ENCODE measurements around the gene BABAM2.

The BABAM2 gene

DNA sequence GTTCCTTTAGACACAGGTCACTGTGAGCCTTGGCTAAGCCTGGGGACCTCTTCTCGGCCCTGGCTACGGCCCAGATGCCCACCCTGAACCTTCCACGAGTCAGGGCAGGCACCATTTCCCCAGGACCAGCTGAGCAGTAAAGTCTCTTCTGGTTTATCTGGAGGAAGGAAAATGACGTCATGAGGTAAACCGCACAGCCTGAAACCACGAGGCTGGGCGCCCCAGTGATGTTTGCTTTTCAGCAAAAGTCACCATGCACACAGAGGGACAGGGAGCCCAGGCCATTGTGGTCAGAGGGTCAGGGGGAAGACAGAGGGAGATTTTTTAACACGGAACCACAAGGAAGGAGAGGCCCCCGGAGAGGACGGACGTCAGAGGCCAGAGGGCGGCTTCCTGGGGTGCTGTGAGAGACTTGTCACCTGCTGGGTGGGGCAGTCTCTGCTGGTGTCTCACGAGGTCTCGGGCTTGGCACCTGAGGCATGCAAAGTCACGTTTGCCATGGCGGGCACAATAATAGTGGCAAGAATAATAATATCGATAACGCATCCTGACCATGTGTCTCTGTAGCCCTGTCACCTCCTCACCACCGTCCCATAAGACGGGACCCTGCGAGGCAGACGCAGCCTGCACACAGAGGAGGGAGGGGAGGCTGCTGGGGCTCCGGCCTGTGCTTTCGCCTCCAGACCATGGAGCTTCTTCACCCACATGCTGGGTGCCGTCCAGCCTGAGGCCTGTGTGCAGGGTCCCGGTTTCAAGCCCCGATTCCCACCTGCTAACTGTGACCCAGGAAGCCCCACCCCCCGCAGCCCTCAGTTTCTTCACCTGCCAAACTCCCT, 468.9 kb downstream of the BABAM2 start:
- no peak for DNase-seq (ENCODE audit: extremely low read depth, low read depth)

GRCh38 chr2:28360058-28360717, 469.7 kb downstream of the BABAM2 start:
- TF ChIP-seq CTCF (IDR thresholded peaks at IDR 0.05; ENCODE audit: low read depth, low read length) = no peak
- no peak for DNase-seq (ENCODE audit: extremely low read depth, low read depth)

More for the DNA sequence above, 468.9 kb downstream of the BABAM2 start:
- no peak for TF ChIP-seq CTCF (IDR thresholded peaks at IDR 0.05; ENCODE audit: low read depth, low read length)

DNA sequence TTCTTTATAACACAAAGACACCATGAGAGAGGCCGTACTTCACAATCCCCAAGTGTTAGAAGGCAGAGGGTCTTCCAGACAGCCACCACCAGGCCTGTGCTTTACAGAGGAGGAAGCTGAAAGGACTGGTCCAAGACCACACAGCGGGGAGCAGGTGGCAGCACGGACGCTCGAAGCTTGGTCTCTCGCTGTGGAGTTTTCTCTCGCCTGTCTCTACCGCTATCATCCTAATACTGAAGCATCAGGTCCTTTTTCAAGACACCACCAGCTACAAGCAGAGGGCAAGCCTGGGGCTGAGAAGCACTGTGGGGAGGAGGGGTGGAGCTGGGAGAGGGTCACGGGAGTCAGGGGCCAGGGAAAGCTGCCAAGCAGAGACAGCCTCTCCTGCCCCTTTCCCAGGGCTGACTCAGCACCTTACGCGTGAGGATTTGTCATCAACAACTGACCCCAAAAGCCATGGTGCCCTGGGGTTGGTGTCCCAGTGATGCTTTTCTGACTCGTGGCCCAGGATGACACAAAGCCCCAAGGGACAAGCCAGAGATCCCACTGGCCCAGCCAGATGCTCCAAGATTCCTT, 470.3 kb downstream of the BABAM2 start:
- TF ChIP-seq CTCF (IDR thresholded peaks at IDR 0.05; ENCODE audit: low read depth, low read length) = no peak
- DNase-seq (ENCODE audit: extremely low read depth, low read depth) = no peak

DNA sequence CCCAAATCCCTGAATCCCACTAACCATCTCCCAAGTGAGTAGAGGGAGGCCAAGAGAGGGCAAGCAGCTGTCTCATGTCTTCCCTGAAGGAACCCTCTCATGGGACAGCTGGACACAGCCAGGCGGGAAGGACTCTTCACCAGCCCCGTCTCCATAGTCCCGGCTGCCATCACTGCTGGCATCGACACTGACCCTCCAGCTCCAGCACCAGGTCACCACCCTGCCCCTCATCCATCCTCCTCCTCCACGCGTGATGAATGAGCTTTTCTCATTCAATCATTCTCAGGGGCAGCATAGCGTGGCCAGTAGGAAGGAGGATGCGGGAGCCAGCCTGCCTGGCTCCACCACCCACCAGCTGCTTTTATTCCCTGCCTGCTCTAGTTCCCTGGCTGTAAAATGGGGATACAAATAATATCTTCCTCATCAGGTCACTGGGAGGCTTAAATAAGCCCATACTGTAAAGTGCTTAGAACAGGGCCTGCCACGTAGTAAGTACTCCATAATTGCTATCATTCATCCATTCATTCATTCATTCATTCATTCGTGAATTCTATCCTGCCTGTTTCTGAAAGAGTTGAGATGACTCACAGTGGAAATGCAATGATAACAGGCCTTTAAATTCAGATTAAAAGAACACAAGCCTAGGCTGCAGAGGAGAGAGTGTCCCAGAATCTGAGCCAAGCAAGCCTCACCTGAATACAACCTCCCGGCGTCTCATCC, 471.6 kb downstream of the BABAM2 start:
- no peak for DNase-seq (ENCODE audit: extremely low read depth, low read depth)
- no peak for TF ChIP-seq CTCF (IDR thresholded peaks at IDR 0.05; ENCODE audit: low read depth, low read length)

DNA sequence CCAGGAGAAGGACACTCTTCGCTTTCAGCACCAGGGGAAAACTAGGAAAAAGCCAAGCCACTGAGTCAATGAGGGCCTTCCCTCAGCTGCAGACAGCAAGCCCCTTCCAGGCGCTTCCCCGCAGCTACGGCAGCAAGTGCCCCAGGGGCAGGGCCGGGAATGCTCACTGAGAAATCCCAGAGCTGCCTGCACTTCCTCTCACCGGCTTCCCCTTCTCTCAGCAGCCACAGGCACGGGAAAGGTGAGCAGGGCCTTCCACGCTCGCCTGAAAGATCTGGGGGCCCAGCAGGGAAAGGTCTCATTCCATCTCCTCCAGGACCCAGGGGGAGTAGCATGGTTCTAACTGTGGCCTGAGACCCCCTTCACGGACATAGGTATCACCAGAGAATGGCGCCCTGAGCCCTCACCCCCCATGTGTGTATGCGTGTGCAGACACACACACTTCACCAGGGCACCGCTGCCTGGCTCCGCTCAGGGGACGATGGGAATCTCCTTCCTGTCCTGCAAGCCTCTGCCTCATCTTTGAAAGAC, 472.5 kb downstream of the BABAM2 start:
- TF ChIP-seq CTCF (IDR thresholded peaks at IDR 0.05; ENCODE audit: low read depth, low read length) = no peak

GRCh38 chr2:28363686-28364280, 473.3 kb downstream of the BABAM2 start:
- DNase-seq (ENCODE audit: extremely low read depth, low read depth) = no peak
- no peak for TF ChIP-seq CTCF (IDR thresholded peaks at IDR 0.05; ENCODE audit: low read depth, low read length)

More for the DNA sequence above, 472.5 kb downstream of the BABAM2 start:
- DNase-seq (ENCODE audit: extremely low read depth, low read depth) = no peak
